Limb (tissue), 2 donors: ENCODE results near the gene RIBC1.
A peak's percentile ranks its signal among the peaks of the same experiment; 100 is the strongest.
"Not testable (repeated sequence)": the region's sequence is repeated elsewhere in the genome, so short reads cannot be mapped to it uniquely, and the experiment has no call there.

Source experiments
- DNase-seq, 2 donors: peaks; one replicate each; pipeline ENCODE4 v3.0.0-alpha.2; 2016; ENCODE audit errors: extremely low spot score in 2 of 2

RIBC1 gene

DNA sequence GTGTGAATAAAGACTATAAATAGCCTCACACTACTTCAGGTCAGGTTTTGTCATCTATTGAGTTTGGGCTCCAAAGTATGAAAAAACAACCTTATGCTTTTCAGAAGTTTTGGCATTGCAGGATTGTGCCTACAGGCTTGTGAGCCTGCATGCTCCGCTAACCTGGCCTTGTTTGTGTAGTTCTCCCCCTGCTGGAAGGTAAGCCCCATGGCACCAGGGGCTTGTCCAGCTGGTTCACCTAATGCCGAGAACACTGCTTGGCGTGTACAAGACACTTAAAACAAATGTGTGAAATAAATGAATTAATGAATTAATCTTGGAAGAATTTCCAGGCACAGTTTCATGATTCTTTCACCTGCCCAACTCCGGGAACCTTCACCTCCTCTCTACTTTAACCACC, 13.3 kb downstream of the RIBC1 start:
- DNase-seq = peak; percentile 38 to 57

DNA sequence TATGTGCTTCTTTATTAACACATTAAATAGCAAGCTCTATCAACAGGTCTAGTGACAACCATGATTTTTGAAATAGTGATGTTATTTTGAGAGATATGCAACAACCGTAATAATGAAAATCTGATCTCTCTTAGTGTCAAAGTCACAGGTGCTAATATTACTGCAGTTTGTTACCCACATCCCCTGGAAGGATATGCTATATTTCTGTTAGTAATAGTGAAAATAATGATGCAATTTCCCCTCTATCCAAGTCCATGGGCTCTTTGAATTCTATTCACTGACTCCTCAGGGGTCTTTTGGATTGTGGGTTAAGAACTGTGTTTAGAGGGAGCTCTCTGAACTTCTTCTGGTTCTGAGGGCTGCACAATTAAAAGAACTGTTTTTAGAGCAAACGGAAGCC, 14.5 kb downstream of the RIBC1 start:
- no peak for DNase-seq

DNA sequence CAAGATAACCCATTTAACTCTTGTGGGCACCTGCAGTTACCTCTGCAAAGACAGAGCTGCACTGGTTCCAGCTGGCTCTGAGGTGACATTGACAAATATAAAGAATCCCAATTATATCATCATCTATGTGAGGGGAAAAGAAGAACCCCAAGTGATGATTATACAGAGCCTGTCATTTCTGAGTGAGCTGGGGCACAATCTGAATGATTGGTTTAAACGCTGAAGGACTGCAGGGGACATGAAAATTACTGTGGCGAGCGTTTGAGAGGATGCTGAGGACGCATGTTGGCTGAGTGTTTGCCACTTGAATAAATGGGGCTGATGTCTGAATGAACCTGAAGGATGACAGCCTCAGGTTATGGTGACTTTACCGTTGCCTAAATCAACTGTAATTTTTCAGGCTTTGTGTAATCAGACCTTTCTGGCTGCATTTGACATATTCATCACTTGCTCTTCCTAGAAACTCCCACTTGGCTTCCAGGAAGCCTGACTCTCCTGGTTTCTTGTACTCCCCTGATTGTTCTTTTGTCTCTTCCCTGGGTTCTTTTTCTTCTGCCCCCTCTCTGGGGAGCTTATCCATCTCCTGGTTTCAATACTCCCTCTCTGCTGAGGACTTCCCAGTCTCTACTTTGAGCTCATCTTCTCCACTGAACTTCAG, 15.6 kb downstream of the RIBC1 start:
- DNase-seq = no peak

DNA sequence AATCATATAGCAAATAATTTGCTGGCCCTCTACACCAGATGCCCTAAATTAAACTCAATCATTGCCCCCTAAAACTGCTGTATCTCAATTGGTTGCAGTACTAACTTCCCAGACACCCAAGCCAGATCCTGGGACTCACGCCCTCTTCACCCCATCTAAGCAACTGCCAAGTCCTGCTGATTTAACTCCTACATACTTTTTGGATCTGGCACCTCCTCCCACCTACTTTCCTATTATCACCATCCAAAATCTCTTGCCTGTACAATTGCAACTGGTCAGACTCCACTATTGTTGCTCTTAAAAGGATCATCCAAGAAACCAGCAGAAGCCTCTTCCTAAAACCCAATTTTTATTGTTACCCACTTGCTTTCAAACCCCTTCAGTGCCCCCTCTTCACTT, 16.2 kb downstream of the RIBC1 start:
- no peak for DNase-seq

DNA sequence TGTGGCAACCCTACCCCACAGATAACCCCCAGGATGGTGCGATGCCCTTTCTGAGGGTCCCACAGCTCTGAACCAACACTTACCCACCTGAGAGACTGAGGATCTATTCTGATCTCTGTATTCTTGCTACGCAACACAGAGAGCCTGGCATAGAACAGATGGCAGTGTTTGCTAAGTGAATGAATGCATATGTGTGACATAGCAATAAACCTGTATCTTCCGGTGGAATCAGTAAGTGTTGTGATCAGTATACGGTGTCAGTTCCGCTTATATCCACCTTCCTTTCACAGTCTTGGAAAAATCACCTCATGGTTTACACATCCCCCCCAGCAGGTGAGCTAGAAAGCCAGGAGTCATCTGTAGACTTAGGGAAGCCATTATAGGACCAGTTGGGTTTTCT, 17.4 kb downstream of the RIBC1 start:
- DNase-seq = no peak

DNA sequence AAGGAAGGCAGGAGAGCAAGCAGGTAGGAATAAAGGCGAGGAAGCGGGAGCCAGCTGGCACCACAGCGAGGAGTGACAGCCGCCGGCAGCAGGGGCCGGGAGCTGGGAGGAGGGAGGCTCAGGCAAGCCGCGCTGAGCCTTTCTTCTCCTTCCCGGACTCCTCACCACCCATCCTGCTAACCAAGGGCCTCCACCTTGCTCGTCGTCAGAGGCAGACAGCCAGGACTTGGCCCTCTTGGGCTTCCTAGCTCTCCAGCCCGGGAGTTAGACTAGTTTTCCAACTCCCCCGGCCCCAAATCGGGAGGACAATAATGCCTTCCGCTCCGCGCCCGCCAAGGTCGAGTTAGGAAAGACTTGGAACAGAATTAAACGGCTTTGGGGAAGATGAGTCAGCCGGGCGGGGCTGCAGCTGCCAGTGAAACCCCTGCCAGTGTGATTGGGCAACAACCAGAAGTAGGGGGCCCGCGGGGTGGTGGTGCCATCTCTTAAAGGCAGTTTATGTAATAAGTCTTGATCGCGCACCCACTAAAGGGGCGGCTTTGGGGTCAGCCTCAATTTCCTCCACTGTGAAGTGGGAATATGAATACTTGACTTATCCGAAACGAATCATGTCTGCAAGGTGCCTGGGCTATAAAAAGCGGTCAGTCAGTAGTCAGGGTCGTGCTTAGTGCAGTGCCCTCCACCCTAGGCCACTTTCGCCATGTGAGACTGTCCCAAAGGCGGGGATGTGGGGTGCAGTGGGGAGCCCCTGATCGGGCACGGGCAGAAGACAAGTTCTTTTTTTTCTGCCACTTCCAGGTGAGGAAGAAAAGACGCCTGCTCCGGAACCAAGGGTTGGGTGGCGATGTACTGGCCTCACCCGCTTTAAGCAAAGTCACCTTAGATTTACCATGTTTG, 18.2 kb downstream of the RIBC1 start:
- peak in 1 of 2 donors; percentile 36 for DNase-seq

DNA sequence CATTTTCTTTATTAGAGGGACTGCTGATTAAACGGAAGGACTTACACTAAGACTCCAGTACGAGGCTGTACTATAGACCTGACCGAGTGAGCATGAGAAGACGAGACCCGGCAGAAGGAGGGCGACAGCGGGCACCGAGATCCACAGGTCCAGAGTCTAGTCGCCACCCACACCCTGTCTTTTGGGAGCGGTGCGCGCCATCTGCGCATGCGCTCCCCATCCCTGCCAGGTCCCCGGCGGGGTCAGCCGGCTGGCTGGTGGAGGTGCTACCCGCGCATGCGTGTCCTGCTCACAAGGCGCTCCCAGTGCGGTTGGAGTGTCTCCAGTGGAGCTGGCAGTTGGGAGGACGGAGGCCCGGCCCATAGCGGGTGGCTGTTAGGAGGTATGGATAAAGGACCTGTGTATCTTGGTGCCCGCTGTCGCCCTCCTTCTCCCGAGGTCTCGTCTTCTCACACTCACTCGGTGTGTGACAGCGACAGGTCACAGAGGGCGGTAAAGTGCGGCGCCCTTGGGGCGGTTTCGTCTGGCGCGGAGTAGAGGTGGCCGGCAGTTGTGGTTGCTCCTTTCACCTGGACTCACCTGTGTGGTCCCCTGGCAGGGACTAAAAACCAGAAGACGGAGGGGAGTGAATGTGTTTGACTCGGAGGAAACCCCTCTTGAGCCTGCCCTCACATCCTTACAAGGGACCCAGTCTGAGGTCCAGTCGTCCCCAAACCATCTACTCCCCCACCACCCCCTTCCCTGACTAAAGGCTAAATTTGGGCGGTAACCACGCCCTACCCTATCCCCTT, 19.1 kb downstream of the RIBC1 start:
- peak; percentile 5 to 77 for DNase-seq

DNA sequence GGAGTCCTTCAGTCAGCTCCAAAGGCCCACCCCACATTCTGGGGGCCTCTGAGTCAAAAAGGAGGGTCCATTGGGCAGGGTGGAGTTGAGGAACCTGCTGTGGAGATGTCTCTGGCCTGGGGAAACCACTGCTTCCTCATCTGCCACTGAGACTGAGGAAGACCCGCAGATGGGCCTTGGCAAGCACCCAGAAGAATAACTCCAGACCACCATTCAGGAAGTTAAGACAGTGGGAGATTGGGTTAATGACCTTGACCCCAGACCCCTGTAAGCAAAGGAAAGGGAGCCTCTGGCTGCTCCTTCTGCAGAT, 19.6 kb downstream of the RIBC1 start:
- no peak for DNase-seq

- peak in 1 of 2 donors; percentile 31 for DNase-seq
Observed at GRCh38 chrX:53445977-53446376, 23.3 kb downstream of the RIBC1 start.

GRCh38 chrX:53447441-53447840, 24.8 kb downstream of the RIBC1 start:
- no peak for DNase-seq

GRCh38 chrX:53449632-53450031, 27.0 kb downstream of the RIBC1 start:
- DNase-seq = no peak

- no peak for DNase-seq
Observed at GRCh38 chrX:53452812-53453211, 30.1 kb downstream of the RIBC1 start.

DNA sequence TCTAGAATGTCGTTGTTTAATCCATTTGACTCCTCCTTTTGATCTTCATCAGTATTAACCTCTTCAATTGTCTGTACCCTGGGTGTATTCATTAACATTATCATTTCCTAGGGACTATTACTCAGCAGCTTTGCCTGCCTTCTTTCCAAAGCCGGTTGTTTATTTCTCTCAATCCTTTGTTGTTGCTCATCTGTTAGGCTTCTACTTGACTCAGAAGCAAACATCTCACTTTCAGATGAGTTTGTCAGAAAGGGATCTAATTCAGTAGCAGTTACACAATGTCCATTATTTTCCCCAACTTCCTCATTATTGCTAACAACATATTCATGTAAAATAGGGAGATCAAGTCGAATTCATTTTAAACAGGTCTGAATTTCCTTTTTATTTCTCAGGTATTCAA, 33.6 kb downstream of the RIBC1 start:
- DNase-seq = no peak

DNA sequence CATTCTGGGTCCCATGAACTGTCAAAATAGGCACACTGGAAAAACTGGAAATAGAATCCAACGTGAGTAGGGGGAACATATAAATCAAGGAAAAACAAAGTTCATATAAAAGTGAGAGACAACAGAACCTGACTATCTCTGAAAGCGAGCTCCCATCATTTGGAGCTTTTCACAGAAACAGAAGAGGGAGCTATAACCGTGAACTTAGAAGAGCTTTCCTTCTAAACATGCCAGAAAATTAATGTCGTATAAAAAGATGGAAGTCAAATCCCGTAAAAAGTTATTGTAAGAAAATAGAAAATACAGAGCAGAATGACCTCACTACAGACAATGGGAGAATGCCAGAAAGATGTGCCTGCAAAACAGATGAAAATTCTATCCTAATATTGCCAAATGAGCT, 35.4 kb downstream of the RIBC1 start:
- no peak for DNase-seq

GRCh38 chrX:53468659-53469058, 46.0 kb downstream of the RIBC1 start:
- DNase-seq = not testable (repeated sequence)

- no peak for DNase-seq
Observed at GRCh38 chrX:53471346-53471745, 48.7 kb downstream of the RIBC1 start.

DNA sequence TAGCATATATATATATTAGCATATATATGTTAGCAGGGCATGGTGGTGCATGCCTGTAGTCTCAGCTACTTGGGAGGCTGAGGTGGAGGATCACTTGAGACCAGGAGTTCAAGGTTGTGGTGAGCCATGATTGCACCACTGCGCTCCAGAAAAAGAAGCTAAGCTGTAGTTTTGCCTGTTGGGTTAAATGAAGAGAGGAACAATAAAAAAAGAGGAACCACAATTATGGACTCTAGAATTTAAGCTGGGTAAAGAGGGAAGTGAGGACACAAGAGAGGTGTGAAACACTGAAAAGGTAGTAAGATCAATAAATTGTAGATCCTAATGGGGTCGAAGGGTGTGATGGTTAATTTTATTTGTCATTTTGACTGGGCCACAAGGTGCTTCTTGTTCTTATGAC, 52.0 kb downstream of the RIBC1 start:
- no peak for DNase-seq

DNA sequence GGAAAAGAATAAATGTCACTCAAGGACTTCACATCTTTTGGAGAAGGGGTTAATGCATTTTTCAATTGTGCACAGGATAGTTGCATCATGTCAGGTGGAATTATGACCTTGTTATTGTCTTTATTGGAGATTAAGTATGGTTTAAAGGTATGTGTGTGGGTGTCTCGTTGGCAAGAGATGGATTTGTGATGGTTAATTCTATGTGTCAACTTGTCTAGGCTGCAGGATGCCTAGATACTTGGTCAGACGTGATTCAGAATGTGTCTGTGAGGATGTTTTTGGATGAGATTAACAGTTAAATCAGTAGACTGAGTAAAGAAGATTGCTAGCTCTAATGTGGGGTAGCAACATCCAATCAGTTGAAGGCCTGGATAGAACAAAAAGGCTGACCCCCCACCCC, 53.7 kb downstream of the RIBC1 start:
- DNase-seq = no peak

GRCh38 chrX:53479301-53479700, 56.6 kb downstream of the RIBC1 start:
- no peak for DNase-seq
